SK-N-SH (cell line): ENCODE results near the gene LYRM4. TPM values are rescaled to one million over a fixed set of nuclear protein-coding genes. Genes with fewer than 3 reads are reported as not detected.

Experiments used
- CTCF ChIA-PET: fragments of 300-600, 350-600 bp; formaldehyde crosslinking; extraction: SDS; loops from one replicate; lab custom pipeline; 2021; lab: Yijun Ruan, JAX
- POLR2A ChIA-PET: fragments of 350-600 bp; sonication (Branson Sonifier 250); formaldehyde crosslinking; extraction: SDS; loops from one replicate; lab custom pipeline; 2020; ENCODE audit warnings: antibody characterized with exemption, inconsistent platforms; lab: Yijun Ruan, JAX
- DNase-seq: peaks from one replicate; pipeline ENCODE4 v3.0.0; 2012
- H2AFZ ChIP-seq: fragments of 200-600 bp; sonication (generic); 2 replicates; pipeline ENCODE4 v1.8.1; 2016; ENCODE audit warnings: antibody characterized with exemption, mild to moderate bottlenecking, low read depth
- H3F3A ChIP-seq: fragments of 200-600 bp; sonication (generic); replicated peaks from 2 replicates; pipeline ENCODE3; 2016; ENCODE audit warnings: antibody characterized with exemption, mild to moderate bottlenecking; ENCODE audit not compliant: insufficient read depth
- H3K27ac ChIP-seq, 2 experiments: fragments of 200-500 bp in 1 of 2; fragments of 200-600 bp in 1 of 2; sonication (Bioruptor generic) in 1 of 2; sonication (generic), shearing (Covaris generic) in 1 of 2; 2 replicates each; pipeline versions ENCODE4 v1.5.1 to v1.6.1; 2014 to 2016; ENCODE audit warnings: low read depth in 2 of 2, inconsistent platforms in 1 of 2, low read length in 1 of 2, mild to moderate bottlenecking in 1 of 2, mixed read lengths in 1 of 2
- H3K27me3 ChIP-seq: fragments of 200-600 bp; sonication (generic), shearing (Covaris generic); 2 replicates; pipeline ENCODE4 v1.6.1; 2016; ENCODE audit warnings: mixed run types; ENCODE audit not compliant: insufficient read depth
- H3K36me3 ChIP-seq, 2 experiments: fragments of 200-500 bp in 1 of 2; fragments of 200-600 bp in 1 of 2; sonication (Bioruptor generic) in 1 of 2; sonication (generic) in 1 of 2; replicated peaks in 1 of 2; 2 replicates each; pipeline versions ENCODE3 to v1.5.1; 2014 to 2016; ENCODE audit warnings: low read length in 1 of 2, mild to moderate bottlenecking in 1 of 2; ENCODE audit not compliant: insufficient read depth in 2 of 2, control insufficient read depth in 1 of 2
- H3K4me1 ChIP-seq, 2 experiments: fragments of 200-500 bp in 1 of 2; fragments of 200-600 bp in 1 of 2; sonication (Bioruptor generic) in 1 of 2; sonication (generic), shearing (Covaris generic) in 1 of 2; 2 replicates each; pipeline versions ENCODE4 v1.5.1 to v1.6.1; 2014 to 2016; ENCODE audit warnings: low read depth in 1 of 2, low read length in 1 of 2, mixed run types in 1 of 2; ENCODE audit not compliant: insufficient read depth in 2 of 2, control insufficient read depth in 1 of 2
- H3K4me2 ChIP-seq: fragments of 200-600 bp; sonication (generic), shearing (Covaris generic); 2 replicates; pipeline ENCODE4 v1.6.1; 2017; ENCODE audit warnings: mixed run types
- H3K4me3 ChIP-seq, 2 experiments: fragments of 200-500 bp in 1 of 2; fragments of 200-600 bp in 1 of 2; sonication (Bioruptor generic) in 1 of 2; sonication (generic), shearing (Covaris generic) in 1 of 2; 2 replicates each; pipeline versions ENCODE4 v1.5.1 to v1.8.1; 2014 to 2016; ENCODE audit warnings: low read depth in 2 of 2, inconsistent platforms in 1 of 2, low read length in 1 of 2, mild to moderate bottlenecking in 1 of 2, mixed read lengths in 1 of 2, moderate library complexity in 1 of 2
- H3K79me2 ChIP-seq: fragments of 200-600 bp; sonication (generic); 2 replicates; pipeline ENCODE4 v1.8.1; 2017; ENCODE audit warnings: mild to moderate bottlenecking; ENCODE audit not compliant: insufficient read depth
- H3K9ac ChIP-seq: fragments of 200-600 bp; sonication (generic); 2 replicates; pipeline ENCODE4 v1.6.1; 2017; ENCODE audit warnings: mixed run types
- H3K9me2 ChIP-seq: fragments of 200-600 bp; sonication (generic); 2 replicates; pipeline ENCODE4 v1.6.1; 2017; ENCODE audit warnings: mixed run types
- H3K9me3 ChIP-seq: fragments of 200-600 bp; sonication (generic); 2 replicates; pipeline ENCODE4 v1.6.1; 2017; ENCODE audit warnings: mixed run types, mild to moderate bottlenecking, moderate library complexity
- H4K20me1 ChIP-seq: fragments of 200-600 bp; sonication (generic); 2 replicates; pipeline ENCODE4 v1.6.1; 2017; ENCODE audit warnings: mild to moderate bottlenecking, mixed run types; ENCODE audit not compliant: insufficient read depth
- GATA2 ChIP-seq: sonication (generic); formaldehyde crosslinking; IDR thresholded peaks from 2 replicates; pipeline ENCODE4 v1.5.0; 2020; ENCODE audit warnings: mild to moderate bottlenecking, missing genetic modification reagents
- IRF3 ChIP-seq: fragments of 150-350 bp; IDR thresholded peaks from 2 replicates; pipeline ENCODE4 v1.6.1; 2016; ENCODE audit warnings: mild to moderate bottlenecking, low read depth, low read length
- MAX ChIP-seq: IDR thresholded peaks from 2 replicates; pipeline ENCODE4 v1.4.0; 2012; ENCODE audit warnings: low read depth
- MEF2A ChIP-seq: IDR thresholded peaks from 2 replicates; pipeline ENCODE4 v1.4.0; 2012; ENCODE audit warnings: low read depth, borderline replicate concordance
- POLR2AphosphoS5 ChIP-seq: IDR thresholded peaks from 2 replicates; pipeline ENCODE4 v1.6.1; 2012; ENCODE audit warnings: low read depth, low read length
- RAD21 ChIP-seq: IDR thresholded peaks from 2 replicates; pipeline ENCODE4 v1.6.1; 2012; ENCODE audit warnings: mild to moderate bottlenecking, low read length
- RCOR1 ChIP-seq: fragments of 150-350 bp; IDR thresholded peaks from 2 replicates; pipeline ENCODE4 v1.6.1; 2017; ENCODE audit warnings: antibody characterized with exemption, low read length
- REST ChIP-seq: IDR thresholded peaks from 2 replicates; pipeline ENCODE4 v1.6.1; 2012; ENCODE audit warnings: mild to moderate bottlenecking, low read depth, low read length, moderate library complexity
- RXRA ChIP-seq: IDR thresholded peaks from 2 replicates; pipeline ENCODE4 v1.4.0; 2012; ENCODE audit warnings: low read depth, mild to moderate bottlenecking, borderline replicate concordance
- TEAD4 ChIP-seq: IDR thresholded peaks from 2 replicates; pipeline ENCODE4 v1.4.0; 2012; ENCODE audit warnings: mild to moderate bottlenecking, borderline replicate concordance; ENCODE audit not compliant: insufficient read depth
- WGBS: methylation state at CpG from one replicate; pipeline ENCODE4 v1.1.6; 2017; ENCODE audit warnings: low lambda C conversion rate; 5-methylcytosine and 5-hydroxymethylcytosine counted together
- polyA plus RNA-seq, 3 experiments: library from polyadenylated mRNA; depleted of rRNA; stranded (reverse); fragments of >200 nt; gene quantifications; 2 replicates each; pipeline ENCODE4 v1.2.3, GENCODE V29; 2012

The LYRM4 gene
- polyA plus RNA-seq, 1 of the 3 experiments (the other 2 are of a cell fraction) = 37.2 TPM

GRCh38 chr6:5149891-5150290 is 110.9 kb downstream of the LYRM4 start:
- Histone ChIP-seq H3K27me3 (no peaks in the 10 kb centered on the region), H3F3A (peaks cover 19% of the 10 kb centered on the region), H3K9ac (no peak overlapping the region), H3K27ac (no peak overlapping the region), H3K4me3 (no peak overlapping the region), H3K9me3 (no peaks in the 10 kb centered on the region), H3K9me2 (no peaks in the 10 kb centered on the region), H4K20me1 (no peaks in the 10 kb centered on the region)
- ChIA-PET POLR2A (no interaction called here), CTCF (interaction anchor here (0.9 to 2.1 kb wide), 2 partner anchors 230 to 322 kb away, joined by 3 to 6 read pairs; no protein-coding TSS in a partner anchor)
- 93% methylated on average over 6 of the region's 6 CpGs for WGBS
- DNase-seq = no peak
- TF ChIP-seq MEF2A (no peak), RCOR1 (no peak), RXRA (no peak), MAX (no peak), POLR2AphosphoS5 (no peak), IRF3 (no peak)
- TF ChIP-seq, all 33 proteins: peak for 0
- no peak overlapping the region for H3K4me2 ChIP-seq
- no peaks in the 10 kb centered on the region for H3K79me2 ChIP-seq
- peaks cover 14% of the 10 kb centered on the region in 2 experiments for H3K4me1 ChIP-seq
- H3K36me3 ChIP-seq = no peaks in the 10 kb centered on the region
- H2AFZ ChIP-seq = no peak overlapping the region

DNA sequence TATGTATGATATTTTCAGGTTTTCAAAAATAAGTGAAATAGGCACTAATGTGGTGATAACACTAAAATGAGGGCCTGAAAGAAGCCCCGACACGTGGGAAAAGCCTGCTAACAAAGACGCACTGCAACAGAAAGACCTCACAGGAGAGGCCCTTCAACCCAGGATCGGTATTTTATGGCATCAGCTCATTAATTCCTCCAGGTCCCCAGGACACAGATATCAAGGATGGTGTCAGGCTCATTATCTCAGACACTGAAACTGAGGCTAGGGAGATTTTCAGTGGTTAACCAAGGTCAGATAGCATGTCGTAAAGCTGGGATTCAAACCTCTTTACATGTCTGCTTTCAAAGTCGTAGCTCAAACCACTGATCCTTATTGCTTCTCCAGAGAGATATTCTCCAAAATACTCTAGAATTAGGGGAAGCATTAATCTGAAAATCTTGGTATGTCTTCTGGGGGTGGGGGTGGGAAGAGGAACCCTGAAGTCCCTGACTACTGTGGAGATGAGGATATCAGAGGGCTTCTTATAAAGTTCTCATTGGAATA is 111.5 kb downstream of the LYRM4 start:
- Histone ChIP-seq H3K9me2 (no peaks in the 10 kb centered on the region), H3K9ac (no peak overlapping the region), H2AFZ (no peak overlapping the region), H3K36me3 (no peaks in the 10 kb centered on the region), H3F3A (peaks cover 19% of the 10 kb centered on the region), H3K27me3 (no peaks in the 10 kb centered on the region), H3K4me2 (no peak overlapping the region), H3K4me1 (peaks cover 14% of the 10 kb centered on the region in 2 experiments), H3K27ac (no peak overlapping the region), H3K9me3 (no peaks in the 10 kb centered on the region), H3K79me2 (no peaks in the 10 kb centered on the region), H4K20me1 (no peaks in the 10 kb centered on the region), H3K4me3 (no peak overlapping the region)
- TF ChIP-seq RXRA = no peak
- no peak for TF ChIP-seq RAD21
- no peak for DNase-seq
- WGBS = 90% methylated on average over 6 of the region's 6 CpGs
- ChIA-PET CTCF (interaction anchor here (1.4 to 2.1 kb wide), 3 partner anchors 10 to 322 kb away, joined by 4 to 6 read pairs (median 5); no protein-coding TSS in a partner anchor), POLR2A (no interaction called here)

GRCh38 chr6:5146398-5146797 is 114.4 kb downstream of the LYRM4 start:
- Histone ChIP-seq H3K4me1 (peaks cover 2 to 3% of the 10 kb centered on the region in 2 experiments; a peak in 2 of 4 replicates), H4K20me1 (no peaks in the 10 kb centered on the region), H3K9ac (no peak overlapping the region), H3K9me3 (no peaks in the 10 kb centered on the region), H3K79me2 (no peaks in the 10 kb centered on the region), H2AFZ (no peak overlapping the region), H3K4me3 (no peak overlapping the region), H3K9me2 (no peaks in the 10 kb centered on the region), H3K27me3 (no peaks in the 10 kb centered on the region), H3K27ac (no peak overlapping the region), H3K36me3 (no peaks in the 10 kb centered on the region), H3F3A (peaks cover 6% of the 10 kb centered on the region), H3K4me2 (no peak overlapping the region)
- DNase-seq = no peak
- 98% methylated on average over 4 of the region's 4 CpGs for WGBS
- ChIA-PET CTCF (interaction anchor here (0.9 to 1.4 kb wide), 5 partner anchors 9 to 1401 kb away, joined by 3 to 6 read pairs (median 4); partner anchors contain the start of gene LYRM4), POLR2A (no interaction called here)
- TF ChIP-seq TEAD4 = no peak
- TF ChIP-seq REST = no peak
- no peak for TF ChIP-seq GATA2 (CRISPR knock-in tag)
- no peak for TF ChIP-seq MEF2A
